ENCODE data around the gene SDHB. TPM values are rescaled to one million over a fixed set of nuclear protein-coding genes. Genes with fewer than 3 reads are reported as not detected.

SDHB gene
- total RNA-seq, 2 donors from 2014 or later = 82.9 to 137 TPM

- ATAC-seq (replicated peaks) = no peak
- Mint-ChIP-seq H3K27me3 (peaks cover 6% of the 10 kb centered on the region), H3K4me1 (no peaks in the 10 kb centered on the region), H3K4me3 (no peak overlapping the region), H3K27ac (no peak overlapping the region), H3K36me3 (ENCODE audit: low read depth) (peaks cover 24% of the 10 kb centered on the region), H3K9me3 (no peaks in the 10 kb centered on the region)
Observed at GRCh38 chr1:16986560-16986959, 67.3 kb downstream of the SDHB start.

DNA sequence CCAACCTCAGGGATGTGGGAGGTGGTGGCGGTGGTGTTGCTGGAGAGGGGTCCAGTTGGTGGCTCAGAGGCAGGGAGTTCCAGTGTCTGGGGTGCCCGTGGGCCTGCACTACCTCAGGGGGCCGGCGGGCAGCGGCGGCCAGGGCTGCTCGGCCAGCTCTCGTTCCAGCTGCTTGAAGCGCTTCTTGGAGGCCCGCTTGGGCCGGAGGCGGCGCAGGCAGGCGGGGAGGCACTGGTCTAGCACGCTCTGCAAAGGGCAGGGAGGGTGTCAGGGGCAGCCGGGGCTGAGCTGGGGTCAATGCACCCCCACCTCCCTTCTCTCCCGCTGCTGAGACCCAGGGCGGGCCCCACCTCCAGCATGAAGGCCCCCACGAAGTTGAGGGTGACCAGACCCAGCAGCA is 67.7 kb downstream of the SDHB start:
- no peak overlapping the region for H3K27ac Mint-ChIP-seq
- H3K27me3 Mint-ChIP-seq = peaks cover 10% of the 10 kb centered on the region
- ATAC-seq (replicated peaks) = no peak
- H3K4me1 Mint-ChIP-seq = peaks cover under 1% of the 10 kb centered on the region
- H3K36me3 Mint-ChIP-seq (ENCODE audit: low read depth) = peaks cover 20% of the 10 kb centered on the region
- H3K4me3 Mint-ChIP-seq = no peak overlapping the region
- no peaks in the 10 kb centered on the region for H3K9me3 Mint-ChIP-seq

DNA sequence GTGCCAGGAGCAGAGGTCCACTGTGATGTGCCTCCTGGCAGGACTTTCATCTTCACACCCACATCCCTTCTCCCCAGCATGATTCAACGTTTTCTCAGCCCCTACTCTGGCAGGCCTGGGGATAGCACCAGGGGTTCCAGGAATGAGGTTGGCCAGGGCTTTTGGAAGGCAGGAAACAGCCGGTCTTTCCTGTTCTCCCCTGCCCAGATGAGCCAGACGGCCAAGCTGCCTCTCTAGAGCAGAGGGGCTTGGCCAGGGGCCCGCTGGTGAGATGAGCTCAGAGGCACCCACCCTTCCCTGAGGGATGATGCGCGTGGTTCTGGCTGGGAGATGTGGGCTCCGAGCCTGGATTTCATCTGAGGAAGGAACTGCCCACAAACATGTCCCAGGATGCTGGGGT is 69.1 kb downstream of the SDHB start:
- Mint-ChIP-seq H3K9me3 (no peaks in the 10 kb centered on the region), H3K36me3 (ENCODE audit: low read depth) (peaks cover 10% of the 10 kb centered on the region), H3K4me1 (peaks cover 6% of the 10 kb centered on the region), H3K27me3 (peaks cover 15% of the 10 kb centered on the region), H3K4me3 (no peak overlapping the region), H3K27ac (no peak overlapping the region)
- ATAC-seq (replicated peaks) = no peak

- ATAC-seq (replicated peaks) = no peak
- H3K4me3 Mint-ChIP-seq = no peak overlapping the region
- no peaks in the 10 kb centered on the region for H3K9me3 Mint-ChIP-seq
- H3K27ac Mint-ChIP-seq = peak overlapping the region; percentile 55
- H3K27me3 Mint-ChIP-seq = peaks cover 15% of the 10 kb centered on the region
- peaks cover 10% of the 10 kb centered on the region for H3K36me3 Mint-ChIP-seq (ENCODE audit: low read depth)
- H3K4me1 Mint-ChIP-seq = peaks cover 6% of the 10 kb centered on the region
Observed at GRCh38 chr1:16983649-16984048, 70.2 kb downstream of the SDHB start.

- H3K27ac Mint-ChIP-seq = peak overlapping the region; percentile 55
- peaks cover 10% of the 10 kb centered on the region for H3K36me3 Mint-ChIP-seq (ENCODE audit: low read depth)
- H3K27me3 Mint-ChIP-seq = peaks cover 15% of the 10 kb centered on the region
- H3K9me3 Mint-ChIP-seq = no peaks in the 10 kb centered on the region
- no peak overlapping the region for H3K4me3 Mint-ChIP-seq
- peaks cover 6% of the 10 kb centered on the region for H3K4me1 Mint-ChIP-seq
- no peak for ATAC-seq (replicated peaks)
Observed at GRCh38 chr1:16982902-16983301, 70.9 kb downstream of the SDHB start.

DNA sequence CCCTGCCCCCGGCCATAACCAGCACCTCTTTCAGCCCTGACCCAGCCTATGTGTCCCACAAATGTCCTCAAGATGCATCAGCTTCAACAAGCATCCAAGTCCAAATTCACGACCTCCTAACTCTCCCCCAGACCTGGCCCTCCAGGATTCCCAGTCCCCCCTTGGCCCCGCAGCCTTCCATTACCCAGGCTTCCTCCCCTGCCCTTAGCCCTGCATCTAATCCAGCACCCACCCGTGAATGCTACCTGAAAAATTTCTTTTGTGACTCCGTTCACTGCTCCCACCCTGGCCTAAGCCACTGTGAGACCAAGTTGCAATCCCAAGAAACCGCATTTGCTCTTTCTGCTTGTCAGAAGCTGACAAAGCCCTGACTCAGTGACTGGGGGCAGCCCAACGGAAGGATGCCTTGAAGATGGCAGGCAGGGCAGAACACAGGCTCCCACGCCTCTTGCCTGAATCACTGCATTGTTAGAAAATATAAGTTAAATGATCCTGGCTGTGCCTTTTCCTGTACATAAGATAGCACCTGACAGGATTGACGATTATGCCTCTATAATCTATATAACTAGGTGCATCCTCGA is 72.5 kb downstream of the SDHB start:
- H3K27ac Mint-ChIP-seq = peak overlapping the region; percentile 4
- no peaks in the 10 kb centered on the region for H3K9me3 Mint-ChIP-seq
- ATAC-seq (replicated peaks) = no peak
- H3K4me3 Mint-ChIP-seq = peak overlapping the region; percentile 53
- H3K27me3 Mint-ChIP-seq = peaks cover 15% of the 10 kb centered on the region
- peaks cover 10% of the 10 kb centered on the region for H3K36me3 Mint-ChIP-seq (ENCODE audit: low read depth)
- H3K4me1 Mint-ChIP-seq = peaks cover 6% of the 10 kb centered on the region

GRCh38 chr1:16980473-16981268 is 73.2 kb downstream of the SDHB start, which contains the start of gene MFAP2:
Gene MFAP2 (minus strand): TSS chr1:16980620. CDS start chr1:16978273, 2,347 bp downstream.
- Mint-ChIP-seq H3K9me3 (no peaks in the 10 kb centered on the region), H3K36me3 (ENCODE audit: low read depth) (peaks cover 5% of the 10 kb centered on the region), H3K4me3 (peak within 1 kb of the TSS; percentile 53), H3K27me3 (peaks cover 15% of the 10 kb centered on the region), H3K4me1 (peaks cover 6% of the 10 kb centered on the region), H3K27ac (peak within 1 kb of the TSS; percentile 4)
- no peak for ATAC-seq (replicated peaks)

- H3K36me3 Mint-ChIP-seq (ENCODE audit: low read depth) = no peaks in the 10 kb centered on the region
- peaks cover 6% of the 10 kb centered on the region for H3K4me1 Mint-ChIP-seq
- H3K9me3 Mint-ChIP-seq = no peaks in the 10 kb centered on the region
- peaks cover 15% of the 10 kb centered on the region for H3K27me3 Mint-ChIP-seq
- ATAC-seq (replicated peaks) = no peak
- no peak overlapping the region for H3K27ac Mint-ChIP-seq
- peak overlapping the region; percentile 28 for H3K4me3 Mint-ChIP-seq
Observed at GRCh38 chr1:16979475-16980327, 74.1 kb downstream of the SDHB start.

DNA sequence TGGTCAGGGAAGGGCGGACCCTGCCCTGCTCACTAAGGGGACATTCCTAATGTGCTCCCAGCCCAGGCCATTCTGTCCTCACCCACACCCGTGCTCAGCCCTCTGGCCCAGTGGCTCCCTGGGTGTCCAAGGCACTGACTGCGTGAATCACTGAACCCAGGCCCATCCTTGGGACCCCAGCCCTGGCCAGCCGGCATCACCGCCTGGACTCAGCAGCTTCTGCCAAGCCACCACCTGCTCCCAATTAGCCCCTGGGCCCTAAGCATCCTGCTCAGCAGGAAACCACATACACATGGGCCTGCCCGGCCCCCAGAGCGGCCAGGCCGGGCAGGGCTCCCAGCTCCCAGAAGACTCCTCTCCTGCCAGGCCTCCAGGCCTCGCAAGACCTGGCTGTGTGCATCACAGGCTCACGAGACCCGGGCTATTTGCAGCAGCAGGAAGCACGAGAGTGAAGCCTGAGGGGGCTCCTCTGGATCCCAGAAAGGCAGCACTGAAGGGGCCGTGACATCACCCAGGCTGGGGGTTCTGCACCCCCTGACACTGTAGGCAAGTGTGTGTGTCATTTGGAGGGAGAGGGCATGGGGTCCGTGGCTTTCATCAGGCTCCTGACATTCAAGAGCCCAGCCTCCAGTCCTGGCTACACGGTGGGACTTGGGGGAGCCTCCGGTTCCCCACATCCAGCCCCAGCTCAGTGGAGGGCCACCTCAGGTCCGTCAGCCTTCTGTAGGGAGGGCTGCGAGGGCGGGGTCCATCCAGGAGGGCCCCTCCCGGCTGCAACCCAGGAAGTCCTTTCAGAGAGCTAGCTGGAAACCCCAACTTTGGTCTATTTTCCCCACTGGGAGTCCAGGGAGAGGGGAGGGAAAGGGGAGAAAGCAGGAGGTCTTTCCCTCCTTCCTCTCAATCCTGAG is 75.0 kb downstream of the SDHB start:
- Mint-ChIP-seq H3K27ac (no peak overlapping the region), H3K27me3 (peaks cover 15% of the 10 kb centered on the region), H3K4me1 (peaks cover 6% of the 10 kb centered on the region), H3K36me3 (ENCODE audit: low read depth) (no peaks in the 10 kb centered on the region), H3K4me3 (peak overlapping the region; percentile 28), H3K9me3 (no peaks in the 10 kb centered on the region)
- ATAC-seq (replicated peaks) = no peak

- no peaks in the 10 kb centered on the region for H3K9me3 Mint-ChIP-seq
- H3K27ac Mint-ChIP-seq = no peak overlapping the region
- no peaks in the 10 kb centered on the region for H3K36me3 Mint-ChIP-seq (ENCODE audit: low read depth)
- ATAC-seq (replicated peaks) = no peak
- peaks cover 6% of the 10 kb centered on the region for H3K4me1 Mint-ChIP-seq
- peaks cover 12% of the 10 kb centered on the region for H3K27me3 Mint-ChIP-seq
- H3K4me3 Mint-ChIP-seq = no peak overlapping the region
Observed at GRCh38 chr1:16978139-16978538, 75.7 kb downstream of the SDHB start.

DNA sequence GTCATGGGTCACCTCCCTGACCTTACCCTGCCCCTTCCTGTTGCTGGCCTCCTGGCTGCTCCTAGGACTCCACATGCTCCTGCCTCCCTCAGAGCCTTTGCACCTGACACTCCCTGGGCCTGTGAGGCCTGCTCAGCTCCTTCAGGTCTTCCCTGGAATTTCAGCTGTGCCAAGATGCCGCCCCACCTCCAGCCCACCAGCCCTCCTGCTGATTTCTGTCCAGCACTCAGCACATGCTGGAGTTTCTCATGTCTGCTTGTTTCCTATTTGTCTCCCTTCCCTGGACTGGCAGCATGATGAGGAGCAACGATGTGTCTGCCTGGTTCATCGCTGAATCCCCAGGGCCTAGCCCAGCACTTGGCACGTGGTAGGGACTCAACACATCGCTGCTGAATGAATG is 76.5 kb downstream of the SDHB start:
- Mint-ChIP-seq H3K27me3 (peaks cover 9% of the 10 kb centered on the region), H3K36me3 (ENCODE audit: low read depth) (no peaks in the 10 kb centered on the region), H3K27ac (no peak overlapping the region), H3K9me3 (no peaks in the 10 kb centered on the region), H3K4me3 (no peak overlapping the region), H3K4me1 (peaks cover 6% of the 10 kb centered on the region)
- no peak for ATAC-seq (replicated peaks)

- Mint-ChIP-seq H3K4me3 (no peak overlapping the region), H3K9me3 (no peaks in the 10 kb centered on the region)
- ATAC-seq (replicated peaks) = no peak
Observed at GRCh38 chr1:16976966-16977365, 76.9 kb downstream of the SDHB start.

DNA sequence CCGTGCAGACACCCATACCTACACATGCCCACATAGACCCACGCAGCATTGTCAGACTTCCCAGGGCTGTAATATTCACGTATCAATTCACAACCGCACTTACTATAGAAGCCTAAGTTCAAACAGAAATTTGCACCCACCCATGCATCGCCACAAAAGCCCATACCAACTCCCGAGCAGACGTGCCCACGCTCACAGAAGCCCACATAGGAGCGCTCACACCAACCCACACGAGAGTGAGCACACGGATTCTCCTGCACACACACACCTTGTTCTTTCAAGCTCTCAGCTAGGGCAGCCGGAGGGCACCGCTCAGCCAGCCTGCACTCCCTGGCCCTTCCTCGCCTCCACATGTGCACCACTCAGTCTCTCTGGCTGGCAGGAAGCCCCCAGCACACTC is 78.0 kb downstream of the SDHB start:
- no peak for ATAC-seq (replicated peaks)
- H3K4me3 Mint-ChIP-seq = no peak overlapping the region
- peaks cover 2% of the 10 kb centered on the region for H3K27me3 Mint-ChIP-seq
- H3K9me3 Mint-ChIP-seq = no peaks in the 10 kb centered on the region
- H3K36me3 Mint-ChIP-seq (ENCODE audit: low read depth) = no peaks in the 10 kb centered on the region
- H3K27ac Mint-ChIP-seq = no peak overlapping the region
- H3K4me1 Mint-ChIP-seq = peaks cover 2% of the 10 kb centered on the region

More at GRCh38 chr1:16976966-16977365, 76.9 kb downstream of the SDHB start:
- H3K27ac Mint-ChIP-seq = no peak overlapping the region
- peaks cover 9% of the 10 kb centered on the region for H3K27me3 Mint-ChIP-seq
- peaks cover 6% of the 10 kb centered on the region for H3K4me1 Mint-ChIP-seq
- no peaks in the 10 kb centered on the region for H3K36me3 Mint-ChIP-seq (ENCODE audit: low read depth)

- no peak overlapping the region for H3K27ac Mint-ChIP-seq
- no peaks in the 10 kb centered on the region for H3K36me3 Mint-ChIP-seq (ENCODE audit: low read depth)
- no peaks in the 10 kb centered on the region for H3K9me3 Mint-ChIP-seq
- H3K27me3 Mint-ChIP-seq = no peaks in the 10 kb centered on the region
- H3K4me1 Mint-ChIP-seq = no peaks in the 10 kb centered on the region
- H3K4me3 Mint-ChIP-seq = no peak overlapping the region
- ATAC-seq (replicated peaks) = no peak
Observed at GRCh38 chr1:16975211-16975610, 78.6 kb downstream of the SDHB start.
